ENCODE data around the gene DIPK1C. TPM values are rescaled to one million over a fixed set of nuclear protein-coding genes. Genes with fewer than 3 reads are reported as not detected.

DIPK1C gene
- total RNA-seq, 8 experiments from 2014 or later: 0.09 to 4.3 (median 0.47) TPM; not detected in 1

- 0 to 88% (median 40%) methylated on average over 1 to 3 of the region's 3 CpGs; no CpG with 5 or more reads in 1 of the 10 experiments for WGBS, 10 experiments
- no peak for ATAC-seq (replicated peaks in 6 of 8)
- in situ Hi-C loops (cut with MboI; ENCODE audit: low pct_unique_long_range_greater_than_20kb in 2 of 9, low sequenced_read_pairs in 9 of 9, unreplicated experiment in 9 of 9): no loop called here
- no peak overlapping the region for H3K4me3 ChIP-seq
- H3K27ac ChIP-seq: no peak overlapping the region
- no peaks in the 10 kb centered on the region for H3K4me1 ChIP-seq (replicated peaks in 1 of 2)
Measured at GRCh38 chr18:74422541-74422940, 34.6 kb downstream of the DIPK1C start.

- 0 to 100% (median 81%) methylated on average over 1 to 4 of the region's 5 CpGs; no CpG with 5 or more reads in 1 of the 10 experiments for WGBS, 10 experiments
Measured at GRCh38 chr18:74420926-74421325, 36.2 kb downstream of the DIPK1C start.

DNA sequence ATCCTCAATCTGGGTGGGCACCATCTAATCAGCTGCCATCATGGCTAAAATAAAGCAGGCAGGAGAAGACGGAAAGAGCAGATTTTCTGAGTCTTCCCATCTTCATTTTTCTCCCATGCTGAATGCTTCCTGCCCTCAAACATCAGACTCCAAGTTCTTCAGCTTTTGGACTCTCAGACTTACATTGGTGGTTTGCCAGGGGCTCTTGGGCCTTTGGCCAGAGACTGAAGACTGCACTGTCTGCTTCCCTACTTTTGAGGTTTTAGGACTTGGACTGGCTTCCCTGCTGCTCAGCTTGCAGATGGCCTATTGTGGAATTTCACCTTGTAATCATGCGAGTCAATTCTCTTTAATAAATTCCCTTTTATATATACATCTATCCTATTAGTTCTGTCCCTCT lies 36.6 kb downstream of the DIPK1C start:
- no peak overlapping the region for H3K4me3 ChIP-seq
- no peaks in the 10 kb centered on the region for H3K4me1 ChIP-seq (replicated peaks in 1 of 2)
- in situ Hi-C loops (cut with MboI; ENCODE audit: low pct_unique_long_range_greater_than_20kb in 2 of 9, low sequenced_read_pairs in 9 of 9, unreplicated experiment in 9 of 9): no loop called here
- no peak for ATAC-seq (replicated peaks in 6 of 8)
- H3K27ac ChIP-seq: no peak overlapping the region
- 13 to 100% (median 80%) methylated on average over 1 to 2 of the region's 2 CpGs; no CpG with 5 or more reads in 1 of the 10 experiments for WGBS, 10 experiments

More at GRCh38 chr18:74420926-74421325, 36.2 kb downstream of the DIPK1C start:
- in situ Hi-C loops (cut with MboI; ENCODE audit: low pct_unique_long_range_greater_than_20kb in 2 of 9, low sequenced_read_pairs in 9 of 9, unreplicated experiment in 9 of 9): no loop called here
- Histone ChIP-seq H3K27ac (no peak overlapping the region), H3K4me3 (no peak overlapping the region), H3K4me1 (replicated peaks in 1 of 2) (no peaks in the 10 kb centered on the region)
- ATAC-seq (replicated peaks in 6 of 8): no peak

- WGBS, 10 experiments: 0 to 86% (median 52%) methylated on average over 1 to 2 of the region's 4 CpGs; no CpG with 5 or more reads in 4 of the 10 experiments
- in situ Hi-C loops (cut with MboI; ENCODE audit: low pct_unique_long_range_greater_than_20kb in 2 of 9, low sequenced_read_pairs in 9 of 9, unreplicated experiment in 9 of 9): no loop called here
- Histone ChIP-seq H3K4me1 (replicated peaks in 1 of 2) (peaks cover 0 to 4% of the 10 kb centered on the region in 2 donors), H3K27ac (no peak overlapping the region), H3K4me3 (no peak overlapping the region)
- no peak for ATAC-seq (replicated peaks in 6 of 8)
Measured at GRCh38 chr18:74419761-74420160, 37.3 kb downstream of the DIPK1C start.

- H3K4me3 ChIP-seq: no peak overlapping the region
- no peak overlapping the region for H3K27ac ChIP-seq
- no peak for ATAC-seq (replicated peaks in 6 of 8)
- in situ Hi-C loops (cut with MboI; ENCODE audit: low pct_unique_long_range_greater_than_20kb in 2 of 9, low sequenced_read_pairs in 9 of 9, unreplicated experiment in 9 of 9): no loop called here
- H3K4me1 ChIP-seq (replicated peaks in 1 of 2): peaks cover 5 to 8% of the 10 kb centered on the region in 2 donors
- 0 to 67% (median 44%) methylated on average over 1 to 2 of the region's 2 CpGs; no CpG with 5 or more reads in 2 of the 10 experiments for WGBS, 10 experiments
Measured at GRCh38 chr18:74418023-74418422, 39.1 kb downstream of the DIPK1C start.

DNA sequence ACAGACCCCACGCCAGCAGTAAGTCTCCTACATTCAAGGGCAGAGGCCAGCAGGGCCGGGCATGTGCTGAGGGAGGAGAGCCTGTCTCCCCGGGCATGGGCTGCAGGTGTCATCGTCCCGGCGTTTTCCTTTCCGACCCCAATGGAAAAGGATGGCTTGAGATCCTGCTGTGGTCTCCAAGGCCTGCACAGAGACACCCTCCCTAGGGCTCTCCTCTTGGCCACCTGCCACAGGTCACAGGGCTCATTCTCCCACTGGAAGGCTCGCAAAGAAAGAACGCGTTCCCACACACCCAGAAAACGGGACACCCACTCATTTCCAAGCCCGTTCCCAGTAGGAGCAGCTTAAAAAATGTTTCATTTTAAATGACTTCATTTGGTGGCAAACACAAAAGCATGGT lies 41.0 kb downstream of the DIPK1C start:
- no peak overlapping the region for H3K27ac ChIP-seq

GRCh38 chr18:74414953-74415515 lies 42.1 kb downstream of the DIPK1C start:
- Histone ChIP-seq H3K4me3 (no peak overlapping the region), H3K27ac (no peak overlapping the region), H3K4me1 (replicated peaks in 1 of 2) (peaks cover 14 to 18% of the 10 kb centered on the region in 2 donors)
- 40 to 92% (median 81%) methylated on average over 1 to 8 of the region's 12 CpGs; no CpG with 5 or more reads in 4 of the 10 experiments for WGBS, 10 experiments
- in situ Hi-C loops (cut with MboI; ENCODE audit: low pct_unique_long_range_greater_than_20kb in 2 of 9, low sequenced_read_pairs in 9 of 9, unreplicated experiment in 9 of 9): no loop called here
- no peak for ATAC-seq (replicated peaks in 6 of 8)

More for the DNA sequence above, 41.0 kb downstream of the DIPK1C start:
- no peak overlapping the region for H3K4me3 ChIP-seq
- WGBS, 10 experiments: 0 to 88% (median 62%) methylated on average over 2 to 11 of the region's 12 CpGs; no CpG with 5 or more reads in 1 of the 10 experiments
- H3K4me1 ChIP-seq (replicated peaks in 1 of 2): peaks cover 14 to 18% of the 10 kb centered on the region in 2 donors
- in situ Hi-C loops (cut with MboI; ENCODE audit: low pct_unique_long_range_greater_than_20kb in 2 of 9, low sequenced_read_pairs in 9 of 9, unreplicated experiment in 9 of 9): no loop called here
- ATAC-seq (replicated peaks in 6 of 8): no peak

GRCh38 chr18:74413836-74414235 lies 43.3 kb downstream of the DIPK1C start:
- in situ Hi-C loops (cut with MboI; ENCODE audit: low pct_unique_long_range_greater_than_20kb in 2 of 9, low sequenced_read_pairs in 9 of 9, unreplicated experiment in 9 of 9): no loop called here
- Histone ChIP-seq H3K4me1 (replicated peaks in 1 of 2) (peaks cover 14 to 18% of the 10 kb centered on the region in 2 donors), H3K4me3 (no peak overlapping the region), H3K27ac (no peak overlapping the region)
- WGBS, 10 experiments: 48 to 84% (median 64%) methylated on average over 1 to 7 of the region's 7 CpGs; no CpG with 5 or more reads in 4 of the 10 experiments
- peak in 1 of 8 experiments; percentile 9 for ATAC-seq (replicated peaks in 6 of 8)

DNA sequence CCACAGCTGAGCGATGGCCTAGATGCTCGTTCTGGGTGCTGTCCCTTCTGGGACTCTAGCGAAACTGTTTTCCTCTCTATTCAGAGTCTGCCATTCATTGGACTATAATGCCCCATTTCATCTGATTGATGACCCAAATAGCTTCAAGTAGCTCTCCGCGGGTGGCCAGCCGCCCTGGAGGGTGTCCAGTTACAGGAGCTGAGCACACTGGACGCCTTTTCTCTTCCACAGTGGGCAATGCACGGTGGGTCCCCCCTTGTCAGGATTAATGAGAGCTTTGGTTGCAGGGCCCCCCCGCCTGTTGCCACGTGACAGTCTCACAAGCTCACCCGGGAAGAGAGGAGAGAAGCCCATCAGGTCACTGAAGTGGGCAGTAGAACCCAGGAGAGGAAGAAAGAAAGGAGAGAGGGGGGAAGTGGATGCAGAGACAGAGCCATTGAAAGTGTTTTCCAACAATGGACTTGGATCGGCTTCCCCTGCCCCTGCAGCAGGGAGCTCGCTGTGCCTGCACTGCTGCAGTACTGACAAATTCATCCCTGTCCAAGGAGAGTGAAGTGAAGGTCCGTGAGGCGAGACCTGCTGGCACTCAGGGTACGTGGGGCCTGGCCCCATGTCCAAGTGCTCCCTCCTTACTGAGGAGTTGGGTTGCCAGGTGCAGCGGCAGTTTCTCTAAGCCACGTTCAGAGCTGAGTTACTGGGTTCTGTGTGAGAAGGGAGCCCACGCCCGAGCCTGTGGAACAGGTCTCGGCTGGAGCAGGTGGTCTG lies 44.8 kb downstream of the DIPK1C start:
- WGBS, 10 experiments: 0 to 94% (median 30%) methylated on average over 1 to 9 of the region's 21 CpGs; no CpG with 5 or more reads in 1 of the 10 experiments
- Histone ChIP-seq H3K4me3 (no peak overlapping the region), H3K4me1 (replicated peaks in 1 of 2) (peaks cover 14 to 18% of the 10 kb centered on the region in 2 donors), H3K27ac (no peak overlapping the region)
- ATAC-seq (replicated peaks in 6 of 8): peak in 5 of 8 experiments; percentile 84 to 93 (median 90)
- in situ Hi-C loops (cut with MboI; ENCODE audit: low pct_unique_long_range_greater_than_20kb in 2 of 9, low sequenced_read_pairs in 9 of 9, unreplicated experiment in 9 of 9): no loop called here

GRCh38 chr18:74411475-74411874 lies 45.6 kb downstream of the DIPK1C start:
- H3K4me1 ChIP-seq (replicated peaks in 1 of 2): peaks cover 14 to 18% of the 10 kb centered on the region in 2 donors
- 95 to 100% (median 100%) methylated on average over 1 to 7 of the region's 9 CpGs; no CpG with 5 or more reads in 6 of the 10 experiments for WGBS, 10 experiments
- ATAC-seq (replicated peaks in 6 of 8): no peak
- H3K4me3 ChIP-seq: no peak overlapping the region
- H3K27ac ChIP-seq: no peak overlapping the region
- in situ Hi-C loops (cut with MboI; ENCODE audit: low pct_unique_long_range_greater_than_20kb in 2 of 9, low sequenced_read_pairs in 9 of 9, unreplicated experiment in 9 of 9): no loop called here

GRCh38 chr18:74410441-74410992 lies 46.6 kb downstream of the DIPK1C start:
- no peak overlapping the region for H3K27ac ChIP-seq
- ATAC-seq (replicated peaks in 6 of 8): no peak
- in situ Hi-C loops (cut with MboI; ENCODE audit: low pct_unique_long_range_greater_than_20kb in 2 of 9, low sequenced_read_pairs in 9 of 9, unreplicated experiment in 9 of 9): no loop called here
- 0 to 89% (median 49%) methylated on average over 2 to 6 of the region's 8 CpGs; no CpG with 5 or more reads in 6 of the 10 experiments for WGBS, 10 experiments
- no peak overlapping the region for H3K4me3 ChIP-seq
- H3K4me1 ChIP-seq (replicated peaks in 1 of 2): peaks cover 14 to 18% of the 10 kb centered on the region in 2 donors

- Histone ChIP-seq H3K4me1 (replicated peaks in 1 of 2) (peaks cover 9 to 10% of the 10 kb centered on the region in 2 donors), H3K4me3 (no peak overlapping the region), H3K27ac (no peak overlapping the region)
- ATAC-seq (replicated peaks in 6 of 8): no peak
- in situ Hi-C loops (cut with MboI; ENCODE audit: low pct_unique_long_range_greater_than_20kb in 2 of 9, low sequenced_read_pairs in 9 of 9, unreplicated experiment in 9 of 9): no loop called here
- WGBS, 10 experiments: 0 to 100% (median 73%) methylated on average over 1 to 2 of the region's 2 CpGs
Measured at GRCh38 chr18:74407888-74408287, 49.2 kb downstream of the DIPK1C start.

DNA sequence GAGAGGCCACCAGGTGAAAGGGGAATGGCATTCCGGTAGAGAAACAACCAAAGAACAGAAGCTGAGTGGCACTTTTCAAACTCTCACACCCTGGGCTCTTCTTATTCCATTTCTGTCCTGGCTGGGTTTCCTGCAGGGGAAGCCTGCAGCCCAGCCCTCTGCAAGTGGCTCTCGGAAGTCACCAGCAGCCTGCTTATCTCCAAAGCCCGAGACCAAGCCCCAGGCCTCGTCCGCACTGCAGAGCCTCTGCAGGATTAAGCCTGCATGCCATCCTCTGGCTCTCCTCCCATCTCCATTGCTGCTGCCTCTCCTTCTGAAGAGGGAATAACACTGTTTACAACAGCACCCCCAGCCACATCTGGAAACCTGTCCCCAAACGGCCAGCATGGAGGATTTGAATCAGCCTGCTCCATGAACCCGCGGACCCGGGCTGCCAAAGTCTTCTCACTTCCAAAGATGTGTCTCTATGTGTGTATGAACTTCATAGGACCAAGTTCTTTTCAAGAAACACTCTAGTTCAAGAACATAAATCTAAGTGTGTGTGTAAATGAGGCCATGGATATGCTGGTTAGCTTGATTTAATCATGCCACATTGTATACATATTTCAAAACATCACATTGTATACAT lies 54.2 kb downstream of the DIPK1C start:
- in situ Hi-C loops (cut with MboI; ENCODE audit: low pct_unique_long_range_greater_than_20kb in 2 of 9, low sequenced_read_pairs in 9 of 9, unreplicated experiment in 9 of 9): no loop called here
- 20 to 88% (median 79%) methylated on average over 1 to 4 of the region's 9 CpGs; no CpG with 5 or more reads in 3 of the 10 experiments for WGBS, 10 experiments
- Histone ChIP-seq H3K27ac (no peak overlapping the region), H3K4me3 (no peak overlapping the region), H3K4me1 (replicated peaks in 1 of 2) (no peaks in the 10 kb centered on the region)
- ATAC-seq (replicated peaks in 6 of 8): no peak

Data from motor neuron (in vitro differentiated cells).